NCI-H510A treated with DMSO at 0.1 percent for 48 hours (cell line): ENCODE measurements around the gene ZBED3.

Experiments used
- DNase-seq: peaks from one replicate; lab custom pipeline; 2025; lab: John Stamatoyannopoulos, UW

The ZBED3 gene

GRCh38 chr5:77076961-77077828 is 9.9 kb downstream of the ZBED3 start:
- peak; percentile 8 for DNase-seq

- no peak for DNase-seq
Observed at GRCh38 chr5:77074745-77075144, 12.3 kb downstream of the ZBED3 start.

- DNase-seq = no peak
Observed at GRCh38 chr5:77073667-77074066, 13.4 kb downstream of the ZBED3 start.

- DNase-seq = no peak
Observed at GRCh38 chr5:77066823-77067442, 20.2 kb downstream of the ZBED3 start.

GRCh38 chr5:77066184-77066583 is 20.9 kb downstream of the ZBED3 start:
- no peak for DNase-seq

- DNase-seq = no peak
Observed at GRCh38 chr5:77065256-77065655, 21.8 kb downstream of the ZBED3 start.

GRCh38 chr5:77064040-77064439 is 23.0 kb downstream of the ZBED3 start:
- no peak for DNase-seq

- no peak for DNase-seq
Observed at GRCh38 chr5:77046416-77047073, 40.5 kb downstream of the ZBED3 start.

- DNase-seq = no peak
Observed at GRCh38 chr5:77035950-77036349, 51.1 kb downstream of the ZBED3 start.

- DNase-seq = no peak
Observed at GRCh38 chr5:77033338-77033737, 53.7 kb downstream of the ZBED3 start.

- DNase-seq = no peak
Observed at GRCh38 chr5:77032635-77033034, 54.5 kb downstream of the ZBED3 start.

- DNase-seq = peak; percentile 16
Observed at GRCh38 chr5:77031891-77032290, 55.2 kb downstream of the ZBED3 start.

GRCh38 chr5:77030097-77031071 is 56.7 kb downstream of the ZBED3 start, which contains the start of gene AGGF1:
AGGF1 (plus strand) TSS chr5:77030404; CDS start chr5:77030767, 363 bp downstream.
- peak; percentile 78 for DNase-seq

- DNase-seq = no peak
Observed at GRCh38 chr5:77029376-77029885, 57.7 kb downstream of the ZBED3 start.

- no peak for DNase-seq
Observed at GRCh38 chr5:77028631-77029375, 58.3 kb downstream of the ZBED3 start.

- DNase-seq = no peak
Observed at GRCh38 chr5:77024490-77024889, 62.6 kb downstream of the ZBED3 start.

GRCh38 chr5:77022511-77023417 is 64.3 kb downstream of the ZBED3 start:
- DNase-seq = no peak
